HepG2 (cell line): ENCODE data around the gene CKAP2. TPM values are rescaled to one million over a fixed set of nuclear protein-coding genes. Genes with fewer than 3 reads are reported as not detected.
A peak's percentile ranks its signal among the peaks of the same experiment; 100 is the strongest.

Experiments
- ATF7-NPFF ChIP-seq: sonication (generic); formaldehyde crosslinking; IDR thresholded peaks from 2 replicates; pipeline ENCODE4 v1.8.1; 2023; ENCODE audit warnings: mild to moderate bottlenecking, low read depth, missing genetic modification reagents, moderate library complexity
- FLYWCH1 ChIP-seq: sonication (generic); formaldehyde crosslinking; IDR thresholded peaks from 2 replicates; pipeline ENCODE4 v1.8.1; 2023; ENCODE audit warnings: mild to moderate bottlenecking, missing genetic modification reagents
- FUBP1 ChIP-seq: sonication (generic); formaldehyde crosslinking; IDR thresholded peaks from 2 replicates; pipeline ENCODE4 v1.5.1; 2020; ENCODE audit warnings: missing genetic modification reagents, mild to moderate bottlenecking, borderline replicate concordance
- HIC2 ChIP-seq: sonication (generic); formaldehyde crosslinking; IDR thresholded peaks from 2 replicates; pipeline ENCODE4 v1.9.0; 2022; ENCODE audit warnings: low read depth, missing genetic modification reagents
- HNRNPL ChIP-seq: fragments of 200-400 bp; formaldehyde crosslinking; IDR thresholded peaks from 2 replicates; pipeline ENCODE4 v1.6.1; 2017; ENCODE audit warnings: mild to moderate bottlenecking, low read depth, low read length
- HOXA7 ChIP-seq: sonication (generic); formaldehyde crosslinking; IDR thresholded peaks from 2 replicates; pipeline ENCODE4 v1.8.1; 2022; ENCODE audit warnings: mild to moderate bottlenecking, missing genetic modification reagents, moderate library complexity
- JUNB ChIP-seq: sonication (generic); formaldehyde crosslinking; IDR thresholded peaks from 2 replicates; pipeline ENCODE4 v1.8.0; 2022; ENCODE audit warnings: missing genetic modification reagents, mild to moderate bottlenecking, borderline replicate concordance
- KMT2B ChIP-seq: IDR thresholded peaks from 2 replicates; pipeline ENCODE4 v1.6.1; 2016; ENCODE audit warnings: missing genetic modification reagents, missing compliant biosample characterization
- NAIF1 ChIP-seq: sonication (generic); formaldehyde crosslinking; IDR thresholded peaks from 2 replicates; pipeline ENCODE4 v1.5.0; 2020; ENCODE audit warnings: mild to moderate bottlenecking, missing genetic modification reagents, borderline replicate concordance
- PLRG1 ChIP-seq: fragments of 450-650 bp; conservative IDR thresholded peaks from 2 replicates; pipeline ENCODE4 v1.6.1; 2016
- SCMH1 ChIP-seq: sonication (generic); formaldehyde crosslinking; IDR thresholded peaks from 2 replicates; pipeline ENCODE4 v1.9.0; 2021; ENCODE audit warnings: missing genetic modification reagents, mild to moderate bottlenecking, borderline replicate concordance
- STAT5B ChIP-seq: sonication (generic); formaldehyde crosslinking; IDR thresholded peaks from 2 replicates; pipeline ENCODE4 v1.4.0; 2020; ENCODE audit warnings: missing genetic modification reagents
- ZBTB4 ChIP-seq: sonication (generic); formaldehyde crosslinking; IDR thresholded peaks from 2 replicates; pipeline ENCODE4 v1.4.0; 2020; ENCODE audit warnings: missing genetic modification reagents, mild to moderate bottlenecking, borderline replicate concordance
- ZNF3 ChIP-seq: IDR thresholded peaks from 2 replicates; pipeline ENCODE4 v1.7.0; 2017; ENCODE audit warnings: inconsistent platforms
- ZNF431 ChIP-seq: sonication (generic); formaldehyde crosslinking; IDR thresholded peaks from 2 replicates; pipeline ENCODE4 v1.9.0; 2022; ENCODE audit warnings: missing genetic modification reagents, low read depth, mild to moderate bottlenecking, borderline replicate concordance
- ZNF512B ChIP-seq: sonication (generic); formaldehyde crosslinking; IDR thresholded peaks from 2 replicates; pipeline ENCODE4 v1.5.1; 2020; ENCODE audit warnings: missing genetic modification reagents, mild to moderate bottlenecking, borderline replicate concordance
- ZNF572 ChIP-seq: sonication (generic); formaldehyde crosslinking; IDR thresholded peaks from 2 replicates; pipeline ENCODE4 v1.5.1; 2020; ENCODE audit warnings: mild to moderate bottlenecking, missing genetic modification reagents
- ZNF816 ChIP-seq: sonication (generic); formaldehyde crosslinking; IDR thresholded peaks from 2 replicates; pipeline ENCODE4 v1.8.0; 2022; ENCODE audit warnings: missing genetic modification reagents, mild to moderate bottlenecking, borderline replicate concordance
- ZSCAN31 ChIP-seq: sonication (generic); formaldehyde crosslinking; IDR thresholded peaks from 2 replicates; pipeline ENCODE4 v1.5.0; 2020; ENCODE audit warnings: low read depth, mild to moderate bottlenecking, missing genetic modification reagents
- polyA plus RNA-seq, 8 experiments: library from polyadenylated mRNA; depleted of rRNA in 3 of 8; stranded (reverse) in 7 of 8; unstranded in 1 of 8; fragments of >200 nt; fragmentation: Illumina TruSeq in 4 of 8; extraction: Trizol in 4 of 8; gene quantifications; 2 replicates each; pipeline versions ENCODE4 v1.2.1 to v1.2.3, GENCODE V29; 2011 to 2016; ENCODE audit warnings: low read depth in 4 of 8, missing spikeins in 1 of 8, mixed read lengths in 1 of 8; ENCODE audit not compliant: insufficient read depth in 1 of 8
- total RNA-seq, 5 experiments: library from RNA; depleted of rRNA; stranded (reverse); fragments of >200 nt; fragmentation: Illumina TruSeq; extraction: Trizol; gene quantifications; 2 replicates each; pipeline ENCODE4 v1.2.3, GENCODE V29; 2016; ENCODE audit warnings: low read depth in 1 of 5

Gene CKAP2
- total and polyA plus RNA-seq, 2 of the 13 experiments (the other 11 are each of a cell fraction or from before 2014, with no cell fraction given), result 6.7 to 40.3 TPM

- TF ChIP-seq STAT5B (CRISPR knock-in tag), result no peak
- TF ChIP-seq HNRNPL, result 0 out of 2 replicates have a peak, but pooled peaks have one; percentile 24
- TF ChIP-seq FUBP1 (CRISPR knock-in tag), result no peak
- TF ChIP-seq SCMH1 (CRISPR knock-in tag), result no peak
- TF ChIP-seq JUNB (CRISPR knock-in tag), result no peak
- TF ChIP-seq ZNF572 (CRISPR knock-in tag), result no peak
- TF ChIP-seq ZNF431 (CRISPR knock-in tag), result no peak
- no peak for TF ChIP-seq FLYWCH1 (CRISPR knock-in tag)
- TF ChIP-seq ZSCAN31 (CRISPR knock-in tag), result no peak
- TF ChIP-seq HIC2 (CRISPR knock-in tag), result no peak
- TF ChIP-seq HOXA7 (CRISPR knock-in tag), result no peak
- peak; percentile 83 for TF ChIP-seq KMT2B (CRISPR knock-in tag)
- no peak for TF ChIP-seq ZNF3 (CRISPR knock-in tag)
- TF ChIP-seq ZBTB4 (CRISPR knock-in tag), result no peak
- TF ChIP-seq ATF7-NPFF, result no peak
- TF ChIP-seq ZNF512B, result no peak
- TF ChIP-seq ZNF816 (CRISPR knock-in tag), result no peak; the same call in 1 of the 2 replicates
- no peak for TF ChIP-seq NAIF1
- TF ChIP-seq PLRG1, result no peak
Observed at GRCh38 chr13:52455677-52456041, 381 bp downstream of the CKAP2 start (continued).
